ENCODE measurements around the gene TMEM170B. TPM values are rescaled to one million over a fixed set of nuclear protein-coding genes. Genes with fewer than 3 reads are reported as not detected.

Gene TMEM170B
- polyA plus RNA-seq, 1 experiment, result 0.26 TPM

DNA sequence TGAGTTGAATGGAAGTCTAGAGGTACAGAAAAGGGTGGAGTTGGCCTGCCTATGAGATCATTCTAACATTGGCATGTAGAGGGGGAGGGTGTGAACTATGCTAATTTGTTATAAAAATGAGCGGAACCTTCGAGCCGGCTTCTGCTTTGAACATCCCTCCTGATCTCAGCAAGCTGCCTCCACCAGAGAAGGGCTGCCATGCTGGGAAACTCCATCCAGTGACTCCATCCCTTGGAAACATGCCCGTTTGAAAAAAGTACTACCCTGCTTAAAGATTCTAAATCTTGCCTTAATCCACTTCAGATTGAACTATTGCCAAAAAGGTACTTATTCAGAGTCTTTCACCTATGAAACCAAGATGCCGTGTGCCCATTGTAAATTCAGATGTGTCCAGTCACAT lies 43.6 kb upstream of the TMEM170B start:
- TF ChIP-seq, protein P1, sequence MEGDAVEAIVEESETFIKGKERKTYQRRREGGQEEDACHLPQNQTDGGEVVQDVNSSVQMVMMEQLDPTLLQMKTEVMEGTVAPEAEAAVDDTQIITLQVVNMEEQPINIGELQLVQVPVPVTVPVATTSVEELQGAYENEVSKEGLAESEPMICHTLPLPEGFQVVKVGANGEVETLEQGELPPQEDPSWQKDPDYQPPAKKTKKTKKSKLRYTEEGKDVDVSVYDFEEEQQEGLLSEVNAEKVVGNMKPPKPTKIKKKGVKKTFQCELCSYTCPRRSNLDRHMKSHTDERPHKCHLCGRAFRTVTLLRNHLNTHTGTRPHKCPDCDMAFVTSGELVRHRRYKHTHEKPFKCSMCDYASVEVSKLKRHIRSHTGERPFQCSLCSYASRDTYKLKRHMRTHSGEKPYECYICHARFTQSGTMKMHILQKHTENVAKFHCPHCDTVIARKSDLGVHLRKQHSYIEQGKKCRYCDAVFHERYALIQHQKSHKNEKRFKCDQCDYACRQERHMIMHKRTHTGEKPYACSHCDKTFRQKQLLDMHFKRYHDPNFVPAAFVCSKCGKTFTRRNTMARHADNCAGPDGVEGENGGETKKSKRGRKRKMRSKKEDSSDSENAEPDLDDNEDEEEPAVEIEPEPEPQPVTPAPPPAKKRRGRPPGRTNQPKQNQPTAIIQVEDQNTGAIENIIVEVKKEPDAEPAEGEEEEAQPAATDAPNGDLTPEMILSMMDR (IDR thresholded peaks at IDR 0.05; ENCODE audit: low read depth, low read length), result no peak
- no peak for DNase-seq (ENCODE audit: low read depth, low spot score)
- Histone ChIP-seq H3K9me3 (ENCODE audit: control insufficient read depth, insufficient read depth, low read length) (no peaks in the 10 kb centered on the region), H3K27me3 (ENCODE audit: control insufficient read depth, insufficient read depth, low read length) (no peaks in the 10 kb centered on the region), H3K27ac (ENCODE audit: low read depth, low read length) (no peak overlapping the region), H3K4me3 (ENCODE audit: low read depth, low read length) (no peak overlapping the region)
- POLR2A ChIA-PET, result no interaction called here
- CTCF ChIA-PET, result interaction anchor here (1.2 to 4.9 kb wide), 4 partner anchors 81 to 541 kb away, joined by 3 to 80 read pairs (median 20); partner anchors contain the start of gene NEDD9

DNA sequence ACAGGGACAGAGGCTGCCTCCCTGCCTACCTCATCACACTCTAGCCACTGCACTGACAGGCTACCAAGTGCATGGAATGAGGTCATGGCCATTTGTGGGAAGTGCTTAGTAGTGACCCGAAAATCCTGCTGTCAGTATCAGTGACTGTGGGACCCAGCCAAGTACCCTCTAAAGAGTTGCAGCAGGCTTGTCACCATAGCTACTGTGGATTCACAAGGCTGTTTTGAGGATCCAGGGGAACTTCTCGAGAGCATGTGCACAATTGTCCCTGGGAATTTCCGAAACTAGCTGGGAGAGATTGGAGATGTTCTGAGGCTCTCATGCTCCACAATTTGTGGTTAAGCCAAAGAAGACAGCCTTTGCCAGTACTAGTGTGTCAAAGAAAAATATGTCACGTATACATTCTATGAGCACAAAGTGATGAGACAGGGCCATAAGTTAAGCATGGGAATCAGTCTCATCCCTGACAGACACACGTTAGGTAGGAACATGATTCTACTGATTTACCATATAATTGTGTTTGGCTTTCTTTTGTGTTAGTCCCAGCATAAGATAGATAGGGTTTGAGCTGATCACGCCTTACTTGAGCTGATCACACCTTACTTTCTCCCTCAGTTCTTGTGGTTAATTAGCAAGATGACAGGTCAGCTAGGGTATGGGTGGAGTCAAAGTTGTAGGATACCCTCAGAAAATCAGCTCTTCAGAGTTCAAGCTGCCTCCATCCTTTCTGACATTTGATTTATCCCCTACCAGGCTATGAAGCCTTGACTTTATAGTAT lies 42.6 kb upstream of the TMEM170B start:
- H3K27me3 ChIP-seq (ENCODE audit: control insufficient read depth, insufficient read depth, low read length), result no peaks in the 10 kb centered on the region
- CTCF ChIA-PET, result interaction anchor here (0.6 to 4.9 kb wide), 60 partner anchors 14 to 546 kb away, joined by 3 to 139 read pairs (median 6); partner anchors contain the start of genes NEDD9 and SMIM13
- no peak overlapping the region for H3K4me3 ChIP-seq (ENCODE audit: low read depth, low read length)
- no peak for DNase-seq (ENCODE audit: low read depth, low spot score)
- H3K9me3 ChIP-seq (ENCODE audit: control insufficient read depth, insufficient read depth, low read length), result no peaks in the 10 kb centered on the region
- TF ChIP-seq, protein P1 (IDR thresholded peaks at IDR 0.05; ENCODE audit: low read depth, low read length), result no peak
- no peak overlapping the region for H3K27ac ChIP-seq (ENCODE audit: low read depth, low read length)
- POLR2A ChIA-PET, result no interaction called here

- Histone ChIP-seq H3K27me3 (ENCODE audit: control insufficient read depth, insufficient read depth, low read length) (no peaks in the 10 kb centered on the region), H3K4me3 (ENCODE audit: low read depth, low read length) (no peak overlapping the region), H3K9me3 (ENCODE audit: control insufficient read depth, insufficient read depth, low read length) (no peaks in the 10 kb centered on the region), H3K27ac (ENCODE audit: low read depth, low read length) (no peak overlapping the region)
- TF ChIP-seq, protein P1 (IDR thresholded peaks at IDR 0.05; ENCODE audit: low read depth, low read length), result no peak
- DNase-seq (ENCODE audit: low read depth, low spot score), result no peak
- ChIA-PET POLR2A (no interaction called here), CTCF (interaction anchor here (0.6 to 4.9 kb wide), 99 partner anchors 8 to 647 kb away, joined by 3 to 139 read pairs (median 5); partner anchors contain the start of genes NEDD9 and SMIM13)
Observed at GRCh38 chr6:11495565-11496145, 41.9 kb upstream of the TMEM170B start.

DNA sequence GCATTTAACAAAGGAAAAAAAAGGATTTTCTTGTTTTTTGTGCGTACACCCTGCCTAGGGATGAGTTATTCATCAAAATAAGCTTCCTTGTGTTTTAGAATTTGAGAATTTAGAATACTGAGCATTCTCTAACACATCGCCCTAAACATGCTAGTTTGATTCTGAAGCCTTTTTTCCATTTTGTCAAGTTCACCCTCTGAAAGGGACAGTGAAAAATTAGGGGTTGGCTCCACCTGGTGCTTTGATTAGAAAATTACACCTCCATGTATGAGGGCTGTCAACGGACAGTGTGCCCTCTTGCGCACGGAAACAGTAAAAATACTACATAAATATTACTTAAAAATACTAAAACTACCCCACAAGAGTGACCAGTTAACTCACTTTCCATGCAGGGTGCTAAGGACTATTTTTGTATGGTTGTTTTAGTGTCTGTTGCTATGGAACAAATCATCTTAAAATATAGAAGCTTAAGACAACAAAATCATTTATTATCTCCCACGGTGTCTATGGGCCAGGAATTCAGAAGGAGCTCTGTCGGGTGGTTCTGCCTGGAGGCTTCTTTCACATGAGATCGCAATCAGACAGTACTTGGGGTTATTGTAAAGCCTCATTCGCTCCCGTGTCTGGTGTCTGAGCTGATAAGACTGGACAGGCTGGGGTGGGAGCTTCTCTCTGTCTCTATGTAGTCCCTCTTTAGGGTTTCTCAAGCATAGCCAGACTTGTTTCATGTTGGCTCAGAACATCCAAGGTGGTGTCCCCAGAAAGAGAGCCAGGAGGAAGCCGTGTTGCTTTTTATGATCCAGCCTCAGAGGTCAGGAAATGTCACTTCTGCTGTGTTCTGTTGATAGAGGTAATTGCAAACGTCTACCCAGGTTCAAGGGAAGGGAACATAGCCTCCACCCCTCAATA lies 41.1 kb upstream of the TMEM170B start:
- ChIA-PET CTCF (interaction anchor here (0.6 to 4.9 kb wide), 115 partner anchors 9 to 648 kb away, joined by 3 to 139 read pairs (median 5); partner anchors contain the start of genes NEDD9 and SMIM13), POLR2A (no interaction called here)
- no peak overlapping the region for H3K27ac ChIP-seq (ENCODE audit: low read depth, low read length)
- TF ChIP-seq, protein P1 (IDR thresholded peaks at IDR 0.05; ENCODE audit: low read depth, low read length), result peak; percentile 83
- no peaks in the 10 kb centered on the region for H3K27me3 ChIP-seq (ENCODE audit: control insufficient read depth, insufficient read depth, low read length)
- H3K4me3 ChIP-seq (ENCODE audit: low read depth, low read length), result no peak overlapping the region
- H3K9me3 ChIP-seq (ENCODE audit: control insufficient read depth, insufficient read depth, low read length), result no peaks in the 10 kb centered on the region
- peak; percentile 74 for DNase-seq (ENCODE audit: low read depth, low spot score)
